Ramos (cell line): ENCODE data around the gene LAMA4.
"Not testable (repeated sequence)": the region's sequence is repeated elsewhere in the genome, so short reads cannot be mapped to it uniquely, and the experiment has no call there.

Experiments used
- in situ Hi-C: fragments of 300-500 bp; cut with MboI; formaldehyde crosslinking; loops from one replicate; pipeline ENCODE4 v1.14.3; 2022; ENCODE audit warnings: low sequenced_read_pairs; ENCODE audit not compliant: unreplicated experiment

The LAMA4 gene

DNA sequence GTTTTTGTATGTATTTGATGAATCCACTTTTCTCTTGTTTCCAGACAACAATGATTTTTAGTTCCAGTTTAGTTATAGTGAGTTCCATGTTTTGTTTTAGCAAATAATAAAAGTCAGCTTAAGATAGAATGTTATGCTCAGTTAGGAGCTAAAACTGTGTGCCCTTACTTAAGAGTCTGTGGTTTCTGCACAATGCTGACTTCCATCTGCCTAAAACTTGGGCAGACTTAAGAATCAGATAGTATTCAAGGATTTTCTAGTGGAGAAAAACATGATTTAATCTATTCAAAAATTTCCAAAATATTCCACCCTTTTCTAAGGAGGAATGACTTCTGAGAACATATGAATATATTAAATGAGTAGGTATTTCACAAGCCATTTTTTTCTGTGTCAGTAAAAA, 32.8 kb downstream of the LAMA4 start:
- in situ Hi-C loops = no loop called here

DNA sequence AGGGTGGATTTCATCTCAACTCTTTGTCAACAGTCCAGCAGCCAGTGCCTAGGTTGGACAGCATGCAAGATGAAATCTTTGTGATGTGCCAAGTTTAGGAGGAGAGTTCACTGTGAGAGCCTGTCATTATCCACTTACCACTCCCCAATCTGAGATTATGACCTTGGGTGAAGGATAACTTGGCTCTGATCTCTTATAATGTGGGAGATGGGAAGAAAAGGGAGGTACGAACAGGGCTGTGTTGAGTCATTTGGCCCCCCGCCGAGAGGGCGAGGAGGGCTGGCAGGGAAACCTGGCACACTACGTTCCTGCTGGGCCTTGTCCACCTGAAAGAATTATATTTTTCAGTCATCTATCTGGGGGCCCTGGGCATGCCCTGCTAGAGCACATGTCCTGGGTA, 35.8 kb downstream of the LAMA4 start:
- in situ Hi-C loops = no loop called here

DNA sequence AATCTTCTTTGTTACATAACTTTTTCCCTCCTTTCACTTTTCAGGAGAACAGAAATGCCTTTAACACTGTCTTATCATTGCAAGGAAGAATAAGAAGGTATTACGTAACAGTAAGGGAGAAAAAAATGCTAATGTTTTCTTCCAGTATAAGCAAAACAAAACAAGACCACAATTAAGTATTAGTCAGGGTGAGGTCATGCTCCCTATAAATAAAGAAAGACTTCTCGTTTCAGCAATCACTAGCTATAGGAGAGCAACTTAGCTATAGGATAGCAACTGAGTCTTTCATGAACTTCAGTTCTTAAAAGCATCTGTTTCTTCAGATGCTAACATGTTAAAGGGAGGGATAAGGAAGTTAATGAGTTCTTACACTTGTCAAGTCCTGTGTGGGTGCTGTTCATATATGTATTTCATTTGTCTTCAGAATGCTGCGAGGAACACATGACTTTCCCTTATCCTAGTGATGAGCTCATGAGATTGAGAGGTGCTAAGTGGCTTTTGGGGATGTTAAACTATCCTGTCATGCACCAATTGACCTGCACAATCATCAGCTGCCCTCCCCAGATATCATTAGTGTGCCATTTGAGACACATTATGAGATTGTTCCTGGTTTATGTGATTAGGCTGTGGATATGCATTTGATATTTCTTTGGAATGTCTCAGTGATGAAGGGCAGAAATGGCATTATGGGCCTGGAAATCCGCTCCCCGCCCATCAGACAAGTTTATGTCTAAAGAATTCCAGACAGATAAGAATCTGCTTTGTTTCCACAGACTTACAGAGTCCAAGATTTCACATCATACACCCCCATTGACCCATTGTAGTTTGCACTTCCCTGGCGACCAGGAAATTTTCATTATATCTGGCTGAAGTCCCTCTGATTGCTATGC, 37.5 kb downstream of the LAMA4 start:
- in situ Hi-C loops = no loop called here

DNA sequence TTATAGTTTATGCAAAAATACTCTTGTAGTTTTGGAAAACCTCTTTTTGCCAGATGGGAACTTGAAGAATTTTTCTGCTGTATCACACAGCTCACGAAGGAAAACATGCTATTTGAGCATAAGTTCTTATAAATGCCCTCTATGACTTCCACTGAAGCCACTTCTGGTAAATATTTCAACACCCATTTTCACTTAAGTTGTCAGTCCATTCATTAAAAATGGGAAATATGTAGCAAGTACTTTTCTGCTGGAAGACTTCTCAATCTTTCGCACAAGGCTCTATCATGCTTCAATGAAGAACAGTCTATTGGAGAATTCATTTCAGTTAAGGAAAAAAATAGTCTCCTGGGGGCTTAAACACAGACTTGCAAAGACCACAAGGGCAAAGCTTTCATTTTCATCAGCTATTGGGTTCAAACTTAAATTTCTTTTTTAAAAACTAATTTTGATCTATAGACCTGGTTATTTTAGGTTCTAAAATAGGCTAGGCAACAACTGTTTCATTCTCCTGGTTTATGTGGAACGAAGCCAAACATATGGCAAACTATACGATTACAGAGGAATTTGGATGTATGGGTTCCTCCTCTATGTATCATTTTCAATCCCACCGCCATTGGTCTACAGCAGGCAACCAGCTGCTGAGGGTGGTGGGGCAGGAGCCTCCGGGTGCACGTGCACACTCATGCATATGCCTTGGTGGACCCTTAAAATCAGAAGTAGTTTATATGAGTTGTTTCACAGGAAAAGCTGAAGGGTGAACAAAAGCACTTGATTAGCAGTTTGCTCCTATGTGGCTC, 38.7 kb downstream of the LAMA4 start:
- in situ Hi-C loops = no loop called here

DNA sequence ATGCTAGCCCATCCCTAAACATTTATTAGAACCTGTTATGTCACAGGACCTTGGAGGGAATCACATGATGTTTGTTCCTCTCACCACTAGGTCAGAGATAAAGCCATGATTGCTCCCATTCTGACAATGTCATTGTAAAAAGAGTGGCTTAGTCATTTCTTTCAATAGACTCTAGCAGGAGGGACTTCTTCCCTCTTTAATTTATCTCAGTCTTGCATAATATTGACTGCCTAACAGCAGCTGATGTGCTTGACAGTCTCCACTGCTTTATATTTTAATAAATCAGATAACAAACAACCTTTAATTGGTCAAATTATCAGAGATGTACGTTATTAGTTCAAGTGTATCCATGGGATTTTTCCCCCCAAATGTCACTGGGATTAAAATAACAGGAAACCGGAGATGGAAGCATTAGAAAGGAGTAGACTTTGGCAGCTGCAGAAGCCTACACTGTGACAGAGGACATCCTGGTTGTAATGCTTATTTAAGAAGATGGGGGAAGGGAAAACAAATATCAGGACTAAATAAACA, 39.6 kb downstream of the LAMA4 start:
- in situ Hi-C loops = no loop called here

DNA sequence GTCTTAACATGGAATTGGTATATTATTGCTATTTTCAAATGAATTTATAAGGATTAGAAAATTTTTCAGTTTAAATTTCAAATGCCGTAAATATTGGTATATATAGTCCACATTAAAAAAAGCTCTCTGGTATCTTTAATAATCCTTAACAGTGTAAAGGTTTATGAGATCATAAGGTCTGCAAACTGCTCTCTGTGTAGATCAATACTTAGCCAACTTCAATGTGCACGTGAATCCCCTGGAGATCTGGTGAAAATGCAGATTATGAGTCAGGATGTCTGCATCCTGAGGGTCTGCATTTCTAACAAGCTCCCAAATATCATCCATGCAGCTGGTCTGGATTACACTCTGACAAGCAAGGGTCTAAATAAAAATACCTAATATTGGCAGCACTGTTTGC, 43.5 kb downstream of the LAMA4 start:
- in situ Hi-C loops = no loop called here

- in situ Hi-C loops = no loop called here
Measured at GRCh38 chr6:112209131-112209530, 45.2 kb downstream of the LAMA4 start.

DNA sequence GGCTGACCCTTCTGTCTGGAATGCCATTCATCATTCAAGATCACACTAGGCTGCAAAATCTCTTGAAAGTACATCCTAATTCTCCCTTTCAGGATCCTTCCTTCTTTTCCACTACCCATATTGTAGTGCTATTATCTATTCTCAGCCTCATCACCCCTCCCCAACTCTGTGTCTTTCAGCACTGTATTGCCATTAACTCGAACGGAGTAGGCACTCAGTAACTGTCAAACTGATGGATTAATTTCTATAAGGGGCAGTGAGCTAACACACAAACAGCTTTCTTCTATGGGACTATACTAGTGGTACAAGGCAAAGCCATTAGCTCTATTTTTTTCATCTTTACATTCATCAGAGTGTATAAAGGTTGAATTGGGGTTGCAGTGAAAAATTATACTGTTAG, 46.6 kb downstream of the LAMA4 start:
- in situ Hi-C loops = no loop called here

- in situ Hi-C loops = no loop called here
Measured at GRCh38 chr6:112207131-112207530, 47.2 kb downstream of the LAMA4 start.

GRCh38 chr6:112206110-112206458, 48.3 kb downstream of the LAMA4 start:
- in situ Hi-C loops = no loop called here

DNA sequence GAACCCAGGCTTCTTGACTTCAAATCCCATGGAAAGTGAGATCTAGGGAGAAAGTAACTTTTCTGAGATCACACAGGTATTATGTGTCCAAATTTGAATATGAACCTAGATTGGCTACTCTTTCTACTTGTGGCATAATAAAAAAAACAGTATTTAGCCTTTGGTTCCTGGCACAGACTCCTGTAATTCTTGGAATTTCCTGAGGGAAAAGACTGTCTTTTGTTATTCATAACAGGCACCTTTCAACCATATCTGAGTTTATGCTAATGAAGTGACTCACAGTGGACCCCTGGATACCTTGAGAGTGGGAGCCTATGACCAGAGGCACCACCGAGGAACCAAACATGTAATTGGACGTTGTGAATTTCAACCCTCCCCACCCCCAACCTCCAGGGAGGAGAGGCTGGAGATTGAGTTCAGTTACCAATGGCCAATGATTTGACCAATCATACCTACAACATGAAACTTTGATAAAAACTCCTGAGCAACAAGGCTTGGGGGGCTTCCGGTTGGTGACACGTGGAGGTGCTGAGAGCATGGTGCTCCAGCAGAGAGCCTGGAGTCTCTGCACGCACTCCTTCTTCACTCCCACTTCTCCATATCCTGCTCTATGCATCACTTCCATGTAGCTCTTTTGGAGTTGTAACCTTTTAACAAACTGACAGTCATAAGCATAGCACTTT, 48.8 kb downstream of the LAMA4 start:
- in situ Hi-C loops = no loop called here

GRCh38 chr6:112204350-112204706, 50.0 kb downstream of the LAMA4 start:
- in situ Hi-C loops = no loop called here

- in situ Hi-C loops = no loop called here
Measured at GRCh38 chr6:112203577-112204349, 50.6 kb downstream of the LAMA4 start.

DNA sequence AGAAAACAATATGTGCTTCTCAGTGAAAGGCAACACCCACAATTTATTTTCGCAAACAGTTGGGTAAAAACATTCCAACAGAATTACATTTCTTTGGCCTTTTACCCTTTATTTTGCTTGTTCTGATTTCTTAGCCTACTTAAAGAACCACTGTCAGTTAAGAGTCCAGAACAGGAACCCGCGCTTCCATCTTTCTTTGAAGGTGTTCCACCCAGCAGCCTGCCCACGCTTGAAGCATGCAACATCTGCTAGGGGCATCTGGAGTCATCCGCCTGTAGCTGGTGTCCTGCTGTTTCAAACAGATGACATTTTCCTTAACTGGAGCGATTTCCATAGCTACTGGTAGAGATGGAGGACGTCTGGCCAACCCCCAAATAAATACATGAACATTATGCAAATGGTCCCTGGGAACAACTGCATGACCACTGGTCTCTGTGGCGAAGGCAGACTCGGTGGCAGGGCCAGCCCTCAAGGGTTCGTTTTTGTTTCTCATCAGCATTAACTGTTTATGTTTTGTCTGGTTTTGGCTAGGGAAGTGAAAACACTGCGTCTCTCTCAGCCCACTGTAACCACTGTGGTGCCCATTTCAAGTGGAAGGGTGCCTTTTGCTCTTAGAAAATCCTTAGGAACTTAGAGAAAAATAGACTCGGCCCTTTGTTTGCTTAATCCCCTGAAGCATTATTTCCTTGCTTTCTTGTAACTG, 51.6 kb downstream of the LAMA4 start:
- in situ Hi-C loops = no loop called here

GRCh38 chr6:112200185-112200914, 54.0 kb downstream of the LAMA4 start:
- in situ Hi-C loops = not testable (repeated sequence)

GRCh38 chr6:112199001-112199403, 55.4 kb downstream of the LAMA4 start:
- in situ Hi-C loops = loop anchor here (25.0 kb wide), 1 partner anchor 1713 kb away; no protein-coding TSS in a partner anchor

DNA sequence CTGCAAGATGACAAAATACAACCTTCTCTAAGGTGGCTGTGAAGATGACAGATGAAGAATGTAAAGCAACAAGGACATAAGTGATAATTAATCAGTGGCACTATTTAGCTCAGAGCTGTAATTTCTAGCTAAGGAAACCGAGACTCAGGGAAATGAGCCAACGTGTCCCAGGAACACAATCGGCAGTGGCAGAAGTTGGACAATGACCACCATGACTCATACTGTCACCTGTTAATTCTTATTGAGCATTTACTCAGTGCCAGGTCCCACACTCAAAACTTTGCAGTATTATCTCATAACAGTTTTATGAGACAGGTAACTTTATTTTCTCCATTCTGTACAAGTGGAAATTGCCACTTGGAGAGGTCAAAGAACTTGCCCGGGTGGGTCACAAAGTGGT, 55.8 kb downstream of the LAMA4 start:
- in situ Hi-C loops = loop anchor here (25.0 kb wide), 1 partner anchor 1714 kb away; no protein-coding TSS in a partner anchor

DNA sequence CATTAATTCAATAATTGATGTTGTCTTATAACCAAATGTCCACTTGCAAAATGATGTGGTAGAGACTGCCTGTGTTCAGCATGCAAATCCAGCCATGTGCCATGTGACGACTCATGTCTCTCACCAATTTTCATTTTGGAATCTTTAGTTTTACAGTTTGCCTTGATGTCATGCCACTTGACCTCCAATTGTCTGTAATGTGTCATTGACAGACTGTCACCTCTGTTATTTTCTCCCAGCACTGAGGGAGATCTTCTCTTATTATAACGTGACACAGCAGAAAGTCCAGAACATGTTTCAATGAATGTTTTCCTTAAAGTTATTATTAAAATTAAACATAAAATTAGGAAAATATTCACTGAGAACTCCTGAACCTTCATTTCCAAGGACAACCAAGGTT, 56.7 kb downstream of the LAMA4 start:
- in situ Hi-C loops = loop anchor here (25.0 kb wide), 1 partner anchor 1715 kb away; no protein-coding TSS in a partner anchor

DNA sequence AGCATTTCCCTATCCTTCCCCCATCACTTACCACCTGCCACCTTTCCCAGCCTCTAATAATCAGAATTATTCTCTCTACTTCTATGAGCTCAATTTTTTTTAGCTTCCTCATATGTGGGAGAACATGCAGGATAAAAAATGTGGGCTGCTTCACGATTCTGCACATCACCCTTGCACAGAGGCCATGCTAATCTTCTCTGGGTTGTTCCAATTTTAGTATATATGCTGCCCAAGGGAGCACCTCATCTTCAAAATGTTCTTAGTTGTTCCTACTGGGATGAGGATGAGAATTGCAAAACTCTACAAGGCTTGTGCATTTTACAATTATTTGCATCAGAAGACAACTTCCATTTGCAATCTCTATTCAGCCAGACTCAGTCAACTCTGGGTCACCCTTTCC, 58.1 kb downstream of the LAMA4 start:
- in situ Hi-C loops = loop anchor here (25.0 kb wide), 1 partner anchor 1716 kb away; no protein-coding TSS in a partner anchor
